ENCODE data around the gene MCM9.

MCM9 gene

DNA sequence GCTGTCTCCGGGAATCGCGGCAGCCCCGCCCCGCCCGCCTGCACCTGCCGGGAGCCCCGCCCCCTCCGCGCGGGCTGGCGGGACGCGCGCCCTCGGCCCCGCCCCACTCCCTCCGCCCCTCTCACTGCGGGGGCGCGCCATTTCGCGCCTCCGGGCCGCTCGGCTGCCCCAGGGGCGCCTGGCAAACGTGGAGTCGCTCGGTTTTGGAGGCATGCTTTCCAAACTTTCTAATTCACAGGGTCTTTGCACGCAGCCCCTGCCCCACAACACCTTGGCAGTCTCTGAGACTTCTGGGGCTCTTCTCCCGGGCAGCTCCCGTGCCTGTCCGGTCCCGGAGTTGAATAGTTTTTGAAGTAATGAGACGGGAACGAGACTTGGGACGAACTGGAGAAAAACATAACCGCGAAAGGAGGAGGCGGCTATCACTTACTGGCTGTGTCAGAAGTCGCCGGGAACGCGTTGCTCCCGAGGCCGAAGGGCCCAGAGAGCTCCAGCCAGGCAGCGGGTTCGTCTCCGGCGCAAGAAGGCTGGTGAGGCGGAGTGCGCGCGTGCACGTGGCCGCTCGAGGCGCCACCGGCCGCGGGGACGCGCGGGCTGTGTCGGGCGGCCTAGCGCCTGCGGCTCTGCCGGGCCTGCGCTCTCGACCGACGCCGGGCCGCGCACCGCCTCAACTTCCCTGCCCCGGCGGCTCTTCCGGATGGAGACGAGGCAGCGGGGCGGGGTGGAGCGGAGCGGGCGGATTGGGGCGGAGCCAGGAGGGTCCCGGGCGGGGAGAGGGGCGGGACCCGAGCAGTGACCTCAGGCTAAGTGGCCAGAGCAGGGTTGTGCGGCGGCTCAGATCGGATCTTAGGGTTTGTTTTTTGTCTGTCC, at the start of gene MCM9:
Gene MCM9 (minus strand): TSS at position 699 of the 870 bp plus-strand sequence. CDS start 3,436 bp downstream, outside the sequence.
- DNase-seq (ENCODE audit: low read depth) = peak; percentile 71

- no peak for DNase-seq (ENCODE audit: low read depth)
Measured at GRCh38 chr6:118984342-118984741, 49.4 kb upstream of the MCM9 start.

DNA sequence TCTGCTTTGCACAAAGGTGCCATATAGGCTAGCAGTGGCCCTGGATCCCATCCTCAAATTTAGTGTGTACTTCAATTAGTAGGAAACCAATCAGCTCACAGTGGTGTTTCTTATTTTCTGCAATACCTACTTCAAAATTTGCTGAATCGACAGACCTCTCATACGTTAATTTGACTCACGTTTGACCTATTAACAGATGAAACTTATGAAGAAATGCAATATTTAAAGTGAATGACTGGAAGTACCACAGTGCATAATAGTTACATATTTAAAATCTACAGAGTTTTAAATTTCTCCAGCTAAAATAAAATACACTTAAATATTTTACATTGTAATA, 47.6 kb upstream of the MCM9 start:
- DNase-seq (ENCODE audit: low read depth) = no peak

- no peak for DNase-seq (ENCODE audit: low read depth)
Measured at GRCh38 chr6:118981884-118982574, 47.1 kb upstream of the MCM9 start.

DNA sequence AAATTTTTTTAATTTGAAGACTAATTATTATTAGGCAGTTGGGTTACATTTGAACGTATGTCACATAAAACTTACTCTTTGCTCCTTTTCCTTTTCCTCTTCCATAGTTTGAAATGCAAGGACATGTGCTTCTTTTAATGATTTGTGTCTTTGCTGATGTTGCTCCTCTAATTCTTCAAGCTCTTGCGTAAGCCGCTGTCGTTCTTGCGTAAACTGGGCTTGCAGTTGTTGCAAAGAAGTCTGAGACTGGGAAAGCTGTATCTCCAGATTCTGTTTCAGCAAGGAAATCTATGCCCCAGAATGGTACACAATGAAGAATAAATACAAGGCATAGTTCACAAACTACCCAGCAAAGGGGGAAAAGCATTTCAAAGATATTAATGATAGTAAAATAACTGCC, 45.1 kb upstream of the MCM9 start:
- peak; percentile 13 for DNase-seq (ENCODE audit: low read depth)

- no peak for DNase-seq (ENCODE audit: low read depth)
Measured at GRCh38 chr6:118974790-118975189, 39.8 kb upstream of the MCM9 start.

DNA sequence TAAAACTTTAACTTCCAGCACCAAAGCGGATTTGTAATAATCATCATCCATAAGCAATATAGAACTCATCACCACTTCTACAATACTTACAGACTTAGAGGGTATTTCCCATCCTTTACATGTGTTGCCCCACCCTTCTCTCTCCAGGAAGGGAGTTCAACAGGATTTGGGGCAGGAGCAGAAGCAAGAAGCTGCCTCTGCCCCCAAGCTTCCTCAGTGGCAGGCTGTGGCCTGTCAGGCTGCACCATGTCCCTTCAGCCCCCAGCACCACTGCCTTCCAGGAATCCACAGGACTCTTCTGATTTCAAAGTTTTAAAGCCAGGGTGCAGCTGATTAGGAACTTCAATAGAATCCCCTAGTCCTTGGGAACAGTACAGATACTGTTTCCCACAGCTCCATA, 36.7 kb upstream of the MCM9 start:
- DNase-seq (ENCODE audit: low read depth) = no peak

GRCh38 chr6:118970866-118971265, 35.9 kb upstream of the MCM9 start:
- DNase-seq (ENCODE audit: low read depth) = no peak

DNA sequence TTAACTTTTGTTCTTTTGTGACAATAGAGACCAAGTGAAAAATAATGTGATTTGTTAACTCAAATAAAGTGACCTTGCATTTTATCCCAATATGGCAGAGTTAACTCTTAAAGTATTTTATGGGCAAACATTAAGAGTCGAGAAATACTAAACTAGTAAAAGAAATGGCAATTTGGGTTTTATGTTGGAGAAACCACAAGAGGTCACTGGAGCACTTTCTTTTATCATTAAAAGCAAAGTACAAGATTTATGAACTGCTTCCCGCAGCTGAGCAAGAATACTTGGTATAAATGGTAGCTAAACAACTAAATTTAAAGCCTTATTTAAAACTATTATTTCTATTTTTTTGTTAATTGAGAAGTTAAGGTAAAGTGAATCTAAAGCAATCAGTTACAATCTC, 33.5 kb upstream of the MCM9 start:
- DNase-seq (ENCODE audit: low read depth) = peak; percentile 13

- no peak for DNase-seq (ENCODE audit: low read depth)
Measured at GRCh38 chr6:118967239-118967638, 32.3 kb upstream of the MCM9 start.

DNA sequence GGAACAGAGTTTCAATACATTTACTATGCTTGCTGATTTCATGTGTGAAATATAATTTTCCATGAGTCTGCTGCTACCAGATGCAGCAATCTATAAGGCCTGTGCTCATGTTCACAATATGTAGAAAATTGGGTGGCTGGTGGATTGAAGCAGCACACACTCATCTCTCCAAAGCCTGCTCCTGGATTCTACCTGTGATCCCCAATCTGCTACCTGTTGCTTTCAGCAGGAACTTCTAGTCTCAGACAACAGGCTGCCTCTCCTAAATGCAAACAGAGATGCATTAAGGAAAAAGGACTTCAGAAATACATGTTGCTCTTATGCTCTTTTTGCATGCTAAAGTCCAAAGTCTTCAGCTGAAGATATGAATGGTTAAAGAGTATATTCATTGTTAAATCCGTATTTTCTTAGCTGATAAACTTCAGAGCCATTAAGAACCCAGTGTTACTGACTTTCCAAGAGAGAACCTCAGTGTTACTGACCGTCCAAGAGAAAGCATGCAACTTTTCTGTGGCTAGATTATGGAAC, 30.9 kb upstream of the MCM9 start:
- DNase-seq (ENCODE audit: low read depth) = no peak

DNA sequence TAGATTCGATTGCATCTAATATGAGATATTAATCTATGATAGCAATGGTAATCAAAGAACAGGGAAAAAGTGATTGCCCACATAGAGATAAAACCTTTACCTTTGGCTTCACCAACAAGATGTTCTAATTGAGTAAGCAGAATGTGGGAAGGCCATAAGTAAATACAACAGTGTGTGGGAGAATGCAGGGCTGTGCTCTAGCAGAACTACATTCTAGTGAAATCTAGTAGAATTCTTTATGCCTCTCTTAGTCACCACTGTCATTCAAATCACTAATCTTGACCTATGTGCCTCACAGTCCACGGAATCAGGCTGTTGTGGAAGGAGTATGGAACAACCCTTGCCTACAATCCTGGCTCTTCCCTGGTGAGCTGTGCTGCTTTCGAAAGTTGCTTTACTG, 30.4 kb upstream of the MCM9 start:
- no peak for DNase-seq (ENCODE audit: low read depth)

GRCh38 chr6:118963003-118963402, 28.0 kb upstream of the MCM9 start:
- DNase-seq (ENCODE audit: low read depth) = peak; percentile 3

- DNase-seq (ENCODE audit: low read depth) = no peak
Measured at GRCh38 chr6:118959903-118960302, 24.9 kb upstream of the MCM9 start.

GRCh38 chr6:118953391-118953790, 18.4 kb upstream of the MCM9 start:
- no peak for DNase-seq (ENCODE audit: low read depth)

DNA sequence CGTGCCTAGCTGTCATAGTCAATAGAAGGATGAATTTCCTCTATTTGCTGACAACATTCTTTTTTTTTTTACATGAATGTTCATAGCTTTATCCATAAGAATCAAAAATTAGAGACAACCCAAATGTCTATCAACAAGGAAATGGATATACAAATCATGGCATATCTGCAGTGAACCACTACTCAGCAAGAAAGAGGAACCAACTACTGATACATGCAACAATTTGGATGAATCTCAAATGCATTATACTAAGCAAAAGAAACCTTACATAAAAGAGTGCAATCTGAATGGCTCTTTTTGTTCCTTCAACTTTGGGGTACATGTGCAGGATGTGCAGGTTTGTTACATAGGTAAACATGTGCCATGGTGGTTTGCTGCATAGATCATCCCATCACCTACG, 17.7 kb upstream of the MCM9 start:
- DNase-seq (ENCODE audit: low read depth) = no peak

GRCh38 chr6:118945217-118945616, 10.3 kb upstream of the MCM9 start:
- no peak for DNase-seq (ENCODE audit: low read depth)

DNA sequence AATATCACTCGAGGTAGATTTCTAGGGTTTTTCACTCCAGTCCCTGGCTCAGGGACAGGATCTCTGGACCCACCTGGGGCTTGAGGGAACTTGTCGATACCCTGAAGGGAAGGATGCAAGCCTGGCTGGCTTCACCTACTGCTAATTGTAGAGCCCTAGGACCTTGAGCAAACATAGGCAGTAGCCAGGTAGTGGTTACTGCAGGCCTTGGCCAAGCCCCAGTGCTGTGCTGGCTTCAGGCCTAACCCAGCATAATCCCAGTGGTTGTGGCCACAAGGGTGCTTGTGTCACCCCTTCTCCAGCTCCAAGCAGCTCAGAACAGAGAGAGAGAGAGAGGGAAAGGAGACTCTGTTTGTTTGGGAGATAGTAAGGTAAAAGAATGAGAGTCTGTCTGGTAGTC, 5.8 kb upstream of the MCM9 start:
- no peak for DNase-seq (ENCODE audit: low read depth)

GRCh38 chr6:118939683-118940082, 4.7 kb upstream of the MCM9 start:
- no peak for DNase-seq (ENCODE audit: low read depth)

- DNase-seq (ENCODE audit: low read depth) = no peak
Measured at GRCh38 chr6:118935978-118936703, 1.2 kb upstream of the MCM9 start.

DNA sequence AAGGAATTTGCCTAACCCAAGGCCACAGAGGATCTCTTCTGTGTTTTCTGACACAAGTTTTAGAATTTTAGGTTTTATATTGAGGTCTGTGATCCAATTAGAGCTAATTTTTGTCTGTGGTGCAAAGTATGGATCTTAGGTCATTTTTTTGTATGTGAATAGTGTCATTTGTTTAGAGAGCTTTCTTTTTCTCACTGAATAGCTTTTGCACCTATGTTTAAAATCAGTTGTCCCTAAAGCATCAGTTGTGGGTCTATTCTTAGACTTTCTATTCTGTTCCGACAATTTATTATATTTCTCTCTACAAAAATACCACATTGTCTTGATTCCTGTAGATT, 341 bp upstream of the MCM9 start:
- DNase-seq (ENCODE audit: low read depth) = no peak

- no peak for DNase-seq (ENCODE audit: low read depth)
Measured at GRCh38 chr6:118933855-118934460, 1.0 kb downstream of the MCM9 start.

Data from stromal cell of bone marrow (primary cell).